Activated T-cell treated with anti-CD3 and anti-CD28 coated beads, Interleukin-2, amount 50 U/mL, for 72 hours (primary cell): ENCODE data around the gene ZNF416. TPM values are rescaled to one million over a fixed set of nuclear protein-coding genes. Genes with fewer than 3 reads are reported as not detected.
A peak's percentile ranks its signal among the peaks of the same experiment; 100 is the strongest.

Source experiments
- ATAC-seq, 2 donors: fragments of 150-1000 bp; cut with Tn5 transposase; replicated peaks in 1 of 2; 2 replicates each; pipeline ENCODE4 v1.10.0; 2021; ENCODE audit warnings: moderate library complexity in 2 of 2, mild to moderate bottlenecking in 1 of 2
- DNase-seq, 2 donors: peaks; one replicate each; pipeline ENCODE4 v3.0.0; 2021 to 2022; ENCODE audit warnings: mixed read lengths in 1 of 2
- H3K27ac Mint-ChIP-seq: one replicate; pipeline ENCODE4 v1.8.0; 2022; ENCODE audit warnings: mild to moderate bottlenecking, moderate library complexity, mixed read lengths
- H3K27me3 Mint-ChIP-seq: one replicate; pipeline ENCODE4 v1.8.0; 2022; ENCODE audit warnings: low read depth, mixed read lengths
- H3K36me3 Mint-ChIP-seq, 2 donors: one replicate each; pipeline ENCODE4 v1.8.0; 2022; ENCODE audit warnings: mixed read lengths in 2 of 2, mild to moderate bottlenecking in 1 of 2; ENCODE audit not compliant: insufficient read depth in 2 of 2
- H3K4me1 Mint-ChIP-seq: one replicate; pipeline ENCODE4 v1.8.0; 2022; ENCODE audit warnings: low read depth, mixed read lengths
- H3K4me3 Mint-ChIP-seq, 2 donors: one replicate each; pipeline ENCODE4 v1.8.0; 2022; ENCODE audit warnings: mild to moderate bottlenecking in 2 of 2, mixed read lengths in 2 of 2, moderate library complexity in 2 of 2
- H3K9me3 Mint-ChIP-seq, 2 donors: one replicate each; pipeline ENCODE4 v1.8.0; 2022; ENCODE audit warnings: mixed read lengths in 2 of 2
- total RNA-seq, 2 donors: library from RNA; stranded (reverse); gene quantifications; one replicate each; pipeline ENCODE4 v1.2.3, GENCODE V29; 2022

Gene ZNF416
- total RNA-seq: 1 to 10 TPM; 3.2 to 5.5 TPM

- H3K27ac Mint-ChIP-seq: peak within 1 kb of the TSS; percentile 40
- DNase-seq (peak; percentile 95 to 97), ATAC-seq (peak; percentile 94)
- H3K27me3 Mint-ChIP-seq: no peaks in the 10 kb centered on the region
- peaks cover 23% of the 10 kb centered on the region for H3K4me1 Mint-ChIP-seq
- peak within 1 kb of the TSS; percentile 84 to 85 for H3K4me3 Mint-ChIP-seq
- H3K9me3 Mint-ChIP-seq: peaks cover 32 to 41% of the 10 kb centered on the region in 2 donors
- peaks cover 53 to 68% of the 10 kb centered on the region in 2 donors for H3K36me3 Mint-ChIP-seq
Observed at GRCh38 chr19:57578487-57579205, at the start of gene ZNF416. ZNF416 (minus strand) TSS chr19:57578911; CDS start chr19:57578704, 207 bp downstream.

GRCh38 chr19:57623091-57623490 lies 44.4 kb upstream of the ZNF416 start:
- Mint-ChIP-seq H3K9me3 (peaks cover 13 to 46% of the 10 kb centered on the region in 2 donors), H3K4me1 (no peaks in the 10 kb centered on the region), H3K27ac (peak overlapping the region; percentile 50), H3K36me3 (peaks cover 51 to 68% of the 10 kb centered on the region in 2 donors), H3K4me3 (no peak overlapping the region), H3K27me3 (no peaks in the 10 kb centered on the region)
- no peak for DNase-seq
- ATAC-seq: no peak

GRCh38 chr19:57620673-57621348 lies 42.1 kb upstream of the ZNF416 start:
- ATAC-seq: no peak

GRCh38 chr19:57615346-57615745 lies 36.6 kb upstream of the ZNF416 start:
- no peaks in the 10 kb centered on the region for H3K27me3 Mint-ChIP-seq
- peak overlapping the region; percentile 90 to 94 for H3K4me3 Mint-ChIP-seq
- H3K4me1 Mint-ChIP-seq: peaks cover 36% of the 10 kb centered on the region
- peak overlapping the region; percentile 31 for H3K27ac Mint-ChIP-seq
- ATAC-seq: no peak
- peaks cover 39 to 58% of the 10 kb centered on the region in 2 donors for H3K9me3 Mint-ChIP-seq
- peaks cover 65 to 76% of the 10 kb centered on the region in 2 donors for H3K36me3 Mint-ChIP-seq
- DNase-seq: no peak

More at GRCh38 chr19:57620673-57621348, 42.1 kb upstream of the ZNF416 start:
- H3K27me3 Mint-ChIP-seq: no peaks in the 10 kb centered on the region
- peaks cover 71 to 88% of the 10 kb centered on the region in 2 donors for H3K36me3 Mint-ChIP-seq
- no peak for DNase-seq
- H3K9me3 Mint-ChIP-seq: peaks cover 25 to 56% of the 10 kb centered on the region in 2 donors
- H3K4me1 Mint-ChIP-seq: peaks cover 14% of the 10 kb centered on the region
- H3K27ac Mint-ChIP-seq: peak overlapping the region; percentile 19
- H3K4me3 Mint-ChIP-seq: no peak overlapping the region

- peaks cover 36% of the 10 kb centered on the region for H3K4me1 Mint-ChIP-seq
- H3K4me3 Mint-ChIP-seq: peak within 1 kb of the TSS; percentile 90 to 94
- peak; percentile 100 for ATAC-seq
- H3K36me3 Mint-ChIP-seq: peaks cover 58 to 66% of the 10 kb centered on the region in 2 donors
- no peaks in the 10 kb centered on the region for H3K27me3 Mint-ChIP-seq
- DNase-seq: peak; percentile 91 to 94
- H3K9me3 Mint-ChIP-seq: peaks cover 35 to 46% of the 10 kb centered on the region in 2 donors
- peak within 1 kb of the TSS; percentile 25 for H3K27ac Mint-ChIP-seq
Observed at GRCh38 chr19:57613941-57614743, 35.4 kb upstream of the ZNF416 start, which contains the start of gene ZNF134. ZNF134 (plus strand) TSS chr19:57614242; CDS start chr19:57619469, 5,227 bp downstream.

- Mint-ChIP-seq H3K27me3 (no peaks in the 10 kb centered on the region), H3K36me3 (peaks cover 44 to 58% of the 10 kb centered on the region in 2 donors), H3K9me3 (peaks cover 23 to 36% of the 10 kb centered on the region in 2 donors), H3K4me1 (peaks cover 24% of the 10 kb centered on the region), H3K4me3 (no peak overlapping the region), H3K27ac (no peak overlapping the region)
- no peak for ATAC-seq
- no peak for DNase-seq
Observed at GRCh38 chr19:57611113-57611512, 32.4 kb upstream of the ZNF416 start.

GRCh38 chr19:57606931-57607330 lies 28.2 kb upstream of the ZNF416 start:
- Mint-ChIP-seq H3K4me1 (no peaks in the 10 kb centered on the region), H3K27me3 (no peaks in the 10 kb centered on the region), H3K36me3 (peaks cover 50 to 59% of the 10 kb centered on the region in 2 donors), H3K9me3 (peaks cover 18 to 37% of the 10 kb centered on the region in 2 donors), H3K27ac (no peak overlapping the region), H3K4me3 (no peak overlapping the region)
- DNase-seq (no peak), ATAC-seq (no peak)

- DNase-seq (peak; percentile 92), ATAC-seq (peak; percentile 100)
- Mint-ChIP-seq H3K27me3 (no peaks in the 10 kb centered on the region), H3K9me3 (peaks cover 29 to 37% of the 10 kb centered on the region in 2 donors), H3K4me3 (peak within 1 kb of the TSS; percentile 86 to 91), H3K4me1 (peaks cover 20% of the 10 kb centered on the region), H3K27ac (no peak within 1 kb of the TSS), H3K36me3 (peaks cover 42 to 47% of the 10 kb centered on the region in 2 donors)
Observed at GRCh38 chr19:57599761-57600383, 21.2 kb upstream of the ZNF416 start, which contains the start of gene ZNF530. ZNF530 (plus strand) TSS chr19:57599885; CDS start chr19:57604346, 4,461 bp downstream.

GRCh38 chr19:57599377-57599760 lies 20.7 kb upstream of the ZNF416 start:
- no peak for DNase-seq
- peak in 1 of 2 donors; percentile 36 for ATAC-seq
- peak overlapping the region; percentile 86 to 91 for H3K4me3 Mint-ChIP-seq
- peaks cover 26 to 34% of the 10 kb centered on the region in 2 donors for H3K9me3 Mint-ChIP-seq
- H3K27me3 Mint-ChIP-seq: no peaks in the 10 kb centered on the region
- no peak overlapping the region for H3K27ac Mint-ChIP-seq
- peaks cover 20% of the 10 kb centered on the region for H3K4me1 Mint-ChIP-seq
- H3K36me3 Mint-ChIP-seq: peaks cover 40 to 42% of the 10 kb centered on the region in 2 donors

- peaks cover 68 to 79% of the 10 kb centered on the region in 2 donors for H3K36me3 Mint-ChIP-seq
- no peak overlapping the region for H3K27ac Mint-ChIP-seq
- no peak for DNase-seq
- H3K4me3 Mint-ChIP-seq: no peak overlapping the region
- no peak for ATAC-seq
- peaks cover 20% of the 10 kb centered on the region for H3K4me1 Mint-ChIP-seq
- peaks cover 31 to 41% of the 10 kb centered on the region in 2 donors for H3K9me3 Mint-ChIP-seq
- no peaks in the 10 kb centered on the region for H3K27me3 Mint-ChIP-seq
Observed at GRCh38 chr19:57587529-57587928, 8.8 kb upstream of the ZNF416 start.

- peaks cover 51 to 71% of the 10 kb centered on the region in 2 donors for H3K36me3 Mint-ChIP-seq
- no peaks in the 10 kb centered on the region for H3K27me3 Mint-ChIP-seq
- H3K27ac Mint-ChIP-seq: peak within 1 kb of the TSS; percentile 79
- ATAC-seq (peak; percentile 91 to 93), DNase-seq (peak; percentile 83 to 91)
- H3K4me3 Mint-ChIP-seq: peak within 1 kb of the TSS; percentile 92 to 98
- peaks cover 24% of the 10 kb centered on the region for H3K4me1 Mint-ChIP-seq
- H3K9me3 Mint-ChIP-seq: peaks cover 35 to 38% of the 10 kb centered on the region in 2 donors
Observed at GRCh38 chr19:57583521-57584416, 5.1 kb upstream of the ZNF416 start, which contains the start of gene ZIK1. ZIK1 (plus strand) TSS chr19:57584145; CDS start chr19:57584357, 212 bp downstream.
